ENCODE data around the gene LRBA. TPM values are rescaled to one million over a fixed set of nuclear protein-coding genes. Genes with fewer than 3 reads are reported as not detected.

LRBA gene
- total RNA-seq, 4 donors from 2014 or later = 13.3 to 21.2 (median 20.1) TPM

DNA sequence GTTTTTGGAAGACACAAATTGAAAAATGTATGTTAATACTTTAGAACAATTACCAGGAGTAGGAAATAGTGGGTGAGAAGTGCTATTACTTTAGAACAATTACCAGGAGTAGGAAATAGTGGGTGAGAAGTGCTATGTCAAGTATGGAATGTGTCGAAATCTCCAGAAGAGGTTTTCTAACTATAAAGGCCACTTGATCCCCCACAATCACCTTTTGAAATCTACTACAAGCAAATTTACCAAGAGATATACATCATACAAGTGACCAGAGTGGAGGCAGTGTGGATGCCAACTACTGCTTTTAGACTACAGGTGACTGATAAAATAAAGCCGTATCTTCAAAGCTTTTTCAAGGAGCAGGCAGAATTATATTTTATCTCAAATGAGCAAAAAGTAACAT is 390.1 kb downstream of the LRBA start:
- H3K4me3 ChIP-seq = no peak overlapping the region
- no peak for DNase-seq (ENCODE audit: extremely low spot score)
- 98% methylated on average over 2 of the region's 2 CpGs for WGBS
- H3K9me3 ChIP-seq = no peaks in the 10 kb centered on the region
- H3K36me3 ChIP-seq = no peaks in the 10 kb centered on the region
- no peaks in the 10 kb centered on the region for H3K4me1 ChIP-seq
- TF ChIP-seq, protein P1, sequence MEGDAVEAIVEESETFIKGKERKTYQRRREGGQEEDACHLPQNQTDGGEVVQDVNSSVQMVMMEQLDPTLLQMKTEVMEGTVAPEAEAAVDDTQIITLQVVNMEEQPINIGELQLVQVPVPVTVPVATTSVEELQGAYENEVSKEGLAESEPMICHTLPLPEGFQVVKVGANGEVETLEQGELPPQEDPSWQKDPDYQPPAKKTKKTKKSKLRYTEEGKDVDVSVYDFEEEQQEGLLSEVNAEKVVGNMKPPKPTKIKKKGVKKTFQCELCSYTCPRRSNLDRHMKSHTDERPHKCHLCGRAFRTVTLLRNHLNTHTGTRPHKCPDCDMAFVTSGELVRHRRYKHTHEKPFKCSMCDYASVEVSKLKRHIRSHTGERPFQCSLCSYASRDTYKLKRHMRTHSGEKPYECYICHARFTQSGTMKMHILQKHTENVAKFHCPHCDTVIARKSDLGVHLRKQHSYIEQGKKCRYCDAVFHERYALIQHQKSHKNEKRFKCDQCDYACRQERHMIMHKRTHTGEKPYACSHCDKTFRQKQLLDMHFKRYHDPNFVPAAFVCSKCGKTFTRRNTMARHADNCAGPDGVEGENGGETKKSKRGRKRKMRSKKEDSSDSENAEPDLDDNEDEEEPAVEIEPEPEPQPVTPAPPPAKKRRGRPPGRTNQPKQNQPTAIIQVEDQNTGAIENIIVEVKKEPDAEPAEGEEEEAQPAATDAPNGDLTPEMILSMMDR (IDR thresholded peaks at IDR 0.05) = no peak
- TF ChIP-seq POLR2A (IDR thresholded peaks at IDR 0.05; ENCODE audit: low read depth) (no peak), EP300 (IDR thresholded peaks at IDR 0.05) (no peak), POLR2AphosphoS5 (IDR thresholded peaks at IDR 0.05) (no peak)
- H3K27ac ChIP-seq (replicated peaks in 1 of 4) = no peak overlapping the region
- intact Hi-C loops (cut with DNase I) = no loop called here
- H3K27me3 ChIP-seq = no peaks in the 10 kb centered on the region

DNA sequence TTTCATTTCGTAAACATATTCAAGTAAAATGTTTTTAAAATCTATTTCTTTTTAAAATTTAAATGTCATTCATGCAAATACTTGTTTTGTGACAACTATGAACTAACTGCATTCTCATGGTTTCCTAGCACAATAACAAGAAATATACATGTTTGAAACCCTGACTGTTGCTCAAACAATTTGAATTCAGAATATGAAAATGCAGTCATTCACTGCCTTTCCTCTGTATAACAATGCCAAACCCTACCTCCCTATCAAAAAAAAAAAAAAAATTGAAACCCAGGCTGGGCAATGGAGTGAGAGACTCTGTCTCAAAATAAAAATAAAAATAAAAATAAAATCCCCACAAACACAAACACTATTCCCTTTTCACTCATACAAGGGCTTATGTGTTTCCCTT is 391.0 kb downstream of the LRBA start:
- TF ChIP-seq POLR2AphosphoS5 (IDR thresholded peaks at IDR 0.05) (no peak), EP300 (IDR thresholded peaks at IDR 0.05) (no peak), POLR2A (IDR thresholded peaks at IDR 0.05; ENCODE audit: low read depth) (no peak)
- TF ChIP-seq, protein P1 (IDR thresholded peaks at IDR 0.05) = no peak
- peaks cover 0 to 3% (median 0%) of the 10 kb centered on the region in 4 donors for H3K4me1 ChIP-seq
- WGBS = 97% methylated on average over 1 of the region's 1 CpG
- H3K27me3 ChIP-seq = no peaks in the 10 kb centered on the region
- H3K9me3 ChIP-seq = no peaks in the 10 kb centered on the region
- H3K4me3 ChIP-seq = no peak overlapping the region
- no peaks in the 10 kb centered on the region for H3K36me3 ChIP-seq
- no peak for DNase-seq (ENCODE audit: extremely low spot score)
- intact Hi-C loops (cut with DNase I) = no loop called here
- no peak overlapping the region for H3K27ac ChIP-seq (replicated peaks in 1 of 4)

DNA sequence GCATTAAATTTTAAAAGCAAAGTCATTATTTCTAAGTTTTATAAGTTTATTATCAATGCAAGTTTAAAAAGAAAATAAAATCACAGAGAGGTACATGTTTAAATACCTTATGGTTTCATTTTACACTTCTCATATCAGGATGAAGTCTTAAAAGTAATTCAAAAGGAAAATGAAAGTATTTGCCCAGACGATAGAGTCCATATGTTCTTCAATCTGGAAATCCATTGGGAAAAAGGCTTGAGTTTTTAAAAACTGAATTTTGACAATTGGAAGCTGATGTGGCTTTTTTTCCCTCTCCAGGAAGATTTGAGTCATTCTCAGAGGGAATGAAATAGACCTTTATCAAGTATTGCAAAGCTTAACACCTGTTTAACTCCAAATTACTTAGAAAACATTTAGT is 396.0 kb downstream of the LRBA start:
- no peak for TF ChIP-seq POLR2AphosphoS5 (IDR thresholded peaks at IDR 0.05)
- TF ChIP-seq POLR2A (IDR thresholded peaks at IDR 0.05; ENCODE audit: low read depth) = no peak
- TF ChIP-seq EP300 (IDR thresholded peaks at IDR 0.05) = no peak
- TF ChIP-seq, protein P1 (IDR thresholded peaks at IDR 0.05) = no peak
- no peaks in the 10 kb centered on the region for H3K27me3 ChIP-seq
- H3K9me3 ChIP-seq = no peaks in the 10 kb centered on the region
- DNase-seq (ENCODE audit: extremely low spot score) = no peak
- intact Hi-C loops (cut with DNase I) = no loop called here
- H3K4me3 ChIP-seq = no peak overlapping the region
- no peak overlapping the region for H3K27ac ChIP-seq (replicated peaks in 1 of 4)
- WGBS = 26% methylated on average over 1 of the region's 1 CpG
- H3K4me1 ChIP-seq = peaks cover 0 to 4% (median 0%) of the 10 kb centered on the region in 4 donors
- H3K36me3 ChIP-seq = no peaks in the 10 kb centered on the region

DNA sequence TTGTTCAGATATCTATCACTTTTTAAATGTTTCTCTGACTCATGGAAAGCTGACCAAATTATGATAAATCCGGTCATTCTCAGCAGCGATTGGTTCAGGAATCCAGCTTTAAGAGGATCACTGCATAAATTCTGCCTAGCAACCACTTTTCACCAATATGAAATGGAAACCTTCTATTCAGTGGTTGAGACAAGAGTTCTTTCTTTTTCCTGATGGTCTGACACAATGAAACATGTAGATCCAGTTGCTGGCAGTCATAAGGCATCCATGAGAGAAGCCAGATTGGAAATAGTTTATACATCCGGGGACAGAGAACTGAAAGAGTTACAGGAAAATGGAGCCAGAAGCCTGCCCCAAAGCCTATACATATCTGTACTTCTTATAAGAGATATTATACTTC is 406.0 kb downstream of the LRBA start:
- no peak for TF ChIP-seq EP300 (IDR thresholded peaks at IDR 0.05)
- TF ChIP-seq, protein P1 (IDR thresholded peaks at IDR 0.05) = no peak
- TF ChIP-seq POLR2A (IDR thresholded peaks at IDR 0.05; ENCODE audit: low read depth) = no peak
- TF ChIP-seq POLR2AphosphoS5 (IDR thresholded peaks at IDR 0.05) = no peak
- Histone ChIP-seq H3K4me3 (no peak overlapping the region), H3K27ac (replicated peaks in 1 of 4) (no peak overlapping the region), H3K27me3 (no peaks in the 10 kb centered on the region), H3K36me3 (no peaks in the 10 kb centered on the region), H3K4me1 (no peaks in the 10 kb centered on the region), H3K9me3 (no peaks in the 10 kb centered on the region)
- no peak for DNase-seq (ENCODE audit: extremely low spot score)
- 91% methylated on average over 3 of the region's 3 CpGs for WGBS
- intact Hi-C loops (cut with DNase I) = no loop called here

DNA sequence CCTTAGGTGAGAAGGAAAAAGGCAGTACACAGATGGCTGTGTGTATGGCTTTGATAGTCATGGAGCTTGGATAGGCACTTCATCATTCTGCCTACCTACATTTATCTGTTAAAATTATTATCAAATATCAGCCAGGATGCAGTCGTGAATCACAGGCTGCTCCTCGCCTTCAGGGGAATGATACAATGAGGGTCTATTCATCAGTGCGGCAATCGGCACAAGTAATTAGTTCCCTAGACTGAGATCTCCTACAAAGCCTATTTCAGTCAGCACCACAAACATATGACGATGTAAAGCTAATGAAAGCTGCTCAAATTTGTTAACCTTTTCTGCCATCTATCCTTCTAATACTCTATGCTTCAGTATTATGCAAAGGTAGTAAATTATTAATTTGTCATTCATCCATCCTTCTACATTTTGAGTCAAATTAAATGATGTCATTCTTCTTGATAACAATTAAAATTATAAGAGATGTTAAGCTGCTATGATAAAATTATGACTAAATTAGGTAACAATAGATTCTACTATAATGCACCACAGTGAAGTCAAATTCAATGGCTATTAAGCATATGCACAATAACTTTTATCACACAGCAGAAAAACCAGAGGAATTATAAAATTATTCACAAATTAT is 414.2 kb downstream of the LRBA start:
- Histone ChIP-seq H3K36me3 (peaks cover 0 to 12% (median 5%) of the 10 kb centered on the region in 4 donors), H3K27ac (replicated peaks in 1 of 4) (no peak overlapping the region), H3K9me3 (no peaks in the 10 kb centered on the region), H3K27me3 (no peaks in the 10 kb centered on the region), H3K4me3 (no peak overlapping the region), H3K4me1 (no peaks in the 10 kb centered on the region)
- 77% methylated on average over 5 of the region's 5 CpGs for WGBS
- no peak for TF ChIP-seq POLR2A (IDR thresholded peaks at IDR 0.05; ENCODE audit: low read depth)
- no peak for TF ChIP-seq POLR2AphosphoS5 (IDR thresholded peaks at IDR 0.05)
- TF ChIP-seq EP300 (IDR thresholded peaks at IDR 0.05) = no peak
- no peak for DNase-seq (ENCODE audit: extremely low spot score)
- intact Hi-C loops (cut with DNase I) = no loop called here
